Esophagus squamous epithelium (tissue), 4 donors: Measurements from ENCODE around the gene PSPN.

Experiments used
- CTCF ChIP-seq, 6 experiments: fragments of 450-650 bp in 4 of 6; fragments of 200-600 bp in 2 of 6; sonication (generic) in 2 of 6; IDR thresholded peaks; one replicate each; pipeline ENCODE4 v1.5.1; 2016 to 2019; ENCODE audit warnings: antibody characterized with exemption in 6 of 6, mild to moderate bottlenecking in 4 of 6, moderate library complexity in 4 of 6
- POLR2A ChIP-seq, 4 donors: fragments of 450-650 bp; IDR thresholded peaks; one replicate each; pipeline ENCODE4 v1.6.1; 2017; ENCODE audit warnings: antibody characterized with exemption in 4 of 4, mild to moderate bottlenecking in 4 of 4, moderate library complexity in 3 of 4

GRCh38 chr19:6413721-6414643, 38.2 kb upstream of the PSPN start:
- TF ChIP-seq CTCF (IDR thresholded peaks at IDR 0.05), result no peak
- no peak for TF ChIP-seq POLR2A (IDR thresholded peaks at IDR 0.05)
